ENCODE data around the gene C6orf136. TPM values are rescaled to one million over a fixed set of nuclear protein-coding genes. Genes with fewer than 3 reads are reported as not detected.

Gene C6orf136
- total and polyA plus RNA-seq, 9 of the 15 experiments (the other 6 are each of a cell fraction or from before 2014, with no cell fraction given) = 14.1 to 63.1 (median 18.4) TPM

- 89% methylated on average over 13 of the region's 13 CpGs for WGBS (ENCODE audit: insufficient coverage, low coverage, missing lambda C conversion rate)
- ATAC-seq (no peak), DNase-seq (ENCODE audit: extremely low read depth in 1 of 4, low spot score in 3 of 4) (no peak), FAIRE-seq (no peak)
- no TSS peak for BruUV-seq (replicated peaks)
- Histone ChIP-seq H3K36me3 (ENCODE audit: control insufficient read depth, insufficient read depth, low read length) (peaks cover 94% of the 10 kb centered on the region), H3K27ac (ENCODE audit: extremely low read depth, low read depth, low read length) (no peak overlapping the region), H3K9me1 (ENCODE audit: control insufficient read depth, insufficient read depth, low read length) (no peaks in the 10 kb centered on the region), H3K9ac (ENCODE audit: insufficient read depth in 1 of 2, low read depth in 2 of 2, low read length in 2 of 2) (no peak overlapping the region), H3K79me2 (ENCODE audit: control insufficient read depth, insufficient read depth, low read length) (peaks cover 4% of the 10 kb centered on the region; the same call in 1 of the 3 replicates), H3K4me2 (ENCODE audit: insufficient read depth, low read length) (no peak overlapping the region), H3K27me3 (ENCODE audit: control insufficient read depth in 2 of 2, insufficient read depth in 2 of 2, low read length in 2 of 2) (no peaks in the 10 kb centered on the region), H4K20me1 (replicated peaks; ENCODE audit: control insufficient read depth, insufficient read depth, low read length) (peaks cover 7% of the 10 kb centered on the region; the same call in 1 of the 2 replicates), H3K4me1 (replicated peaks in 1 of 2; ENCODE audit: control insufficient read depth in 2 of 2, insufficient read depth in 2 of 2, low read length in 2 of 2) (peaks cover 4 to 11% of the 10 kb centered on the region in 2 experiments; a peak in 4 of 5 replicates), H2AFZ (ENCODE audit: low read depth, low read length) (no peak overlapping the region), H3K9me3 (replicated peaks; ENCODE audit: control insufficient read depth, insufficient read depth, low read depth, low read length) (no peaks in the 10 kb centered on the region), H3K4me3 (no peak overlapping the region)
- ChIA-PET CTCF (ENCODE audit: low intra/inter-chr PET ratio) (interaction anchor here (0.5 kb wide), 1 partner anchor 54 kb away, joined by 3 read pairs; no protein-coding TSS in a partner anchor), POLR2A (interaction anchor here (0.6 to 13.5 kb wide), 5 partner anchors 10 to 539 kb away, joined by 3 to 310 read pairs (median 3); partner anchors contain the start of gene C6orf136)
- intact Hi-C loops (cut with micrococcal nuclease) (no loop called here), in situ Hi-C loops (cut with MboI) (no loop called here)
- TF ChIP-seq TFE3 (CRISPR knock-in tag; IDR thresholded peaks at IDR 0.05) (no peak), AFF4 (CRISPR knock-in tag; IDR thresholded peaks at IDR 0.05) (no peak), ZBTB49 (CRISPR knock-in tag; IDR thresholded peaks at IDR 0.05; ENCODE audit: borderline replicate concordance) (no peak), RFX5 (IDR thresholded peaks at IDR 0.05; ENCODE audit: low read depth, low read length) (no peak), MXD1 (CRISPR knock-in tag; IDR thresholded peaks at IDR 0.05; ENCODE audit: borderline replicate concordance, poor library complexity, severe bottlenecking) (no peak), SFPQ (IDR thresholded peaks at IDR 0.05; ENCODE audit: low read depth, low read length) (no peak), ZNF134 (CRISPR knock-in tag; conservative IDR thresholded peaks at IDR 0.05) (no peak), ZNF12 (CRISPR knock-in tag; IDR thresholded peaks at IDR 0.05) (no peak), PHB2 (IDR thresholded peaks at IDR 0.05; ENCODE audit: low read depth) (no peak), BRD4 (IDR thresholded peaks at IDR 0.05) (no peak), NCOA2 (IDR thresholded peaks at IDR 0.05; ENCODE audit: partially characterized antibody in 2 of 2) (no peak)
Observed at GRCh38 chr6:30603961-30604360, 43.0 kb upstream of the C6orf136 start.

Data from K562 (cell line).